ENCODE measurements around the gene FAM117B.

GRCh38 chr2:202660796-202661195 is 26.0 kb downstream of the FAM117B start:
- no peak for TF ChIP-seq CTCF (IDR thresholded peaks at IDR 0.05)
- no peak for TF ChIP-seq POLR2AphosphoS5 (IDR thresholded peaks at IDR 0.05)
